Neural cell (in vitro differentiated cells): Measurements from ENCODE around the gene SFMBT2.

Experiments used
- CTCF ChIP-seq: fragments of 450-650 bp; IDR thresholded peaks from 2 replicates; pipeline ENCODE4 v1.5.1; 2014; ENCODE audit warnings: antibody characterized with exemption, mild to moderate bottlenecking, moderate library complexity; ENCODE audit not compliant: poor library complexity, severe bottlenecking
- EP300 ChIP-seq: fragments of 450-650 bp; conservative IDR thresholded peaks from 2 replicates; pipeline ENCODE4 v1.6.1; 2014; ENCODE audit warnings: antibody characterized with exemption, mild to moderate bottlenecking, moderate library complexity; ENCODE audit not compliant: poor library complexity, severe bottlenecking
- EZH2 ChIP-seq: fragments of 200-600, 300-800 bp; shearing (Covaris generic), sonication (generic); IDR thresholded peaks from 2 replicates; pipeline ENCODE4 v1.6.1; 2014; ENCODE audit warnings: antibody characterized with exemption, low read length, borderline replicate concordance, mild to moderate bottlenecking; ENCODE audit not compliant: insufficient read depth, poor library complexity, severe bottlenecking
- MXI1 ChIP-seq: fragments of 450-650 bp; conservative IDR thresholded peaks from 2 replicates; pipeline ENCODE4 v1.6.1; 2014; ENCODE audit warnings: antibody characterized with exemption, mild to moderate bottlenecking; ENCODE audit not compliant: poor library complexity, severe bottlenecking
- POLR2AphosphoS5 ChIP-seq: IDR thresholded peaks from 2 replicates; pipeline ENCODE4 v1.6.1; 2012
- RAD21 ChIP-seq: fragments of 450-650 bp; conservative IDR thresholded peaks from 2 replicates; pipeline ENCODE4 v1.6.1; 2014; ENCODE audit warnings: antibody characterized with exemption, mild to moderate bottlenecking, moderate library complexity
- TAF1 ChIP-seq: IDR thresholded peaks from 2 replicates; pipeline ENCODE4 v1.6.1; 2012; ENCODE audit warnings: low read depth
- TF ChIP-seq, protein P1 (sequence below): IDR thresholded peaks from 2 replicates; pipeline ENCODE4 v1.6.1; 2012; ENCODE audit warnings: borderline replicate concordance

GRCh38 chr10:7433861-7434260 is 23.0 kb upstream of the SFMBT2 start:
- TF ChIP-seq POLR2AphosphoS5, result no peak
- no peak for TF ChIP-seq CTCF
- TF ChIP-seq EZH2, result no peak
- TF ChIP-seq TAF1, result no peak
- TF ChIP-seq RAD21, result no peak
- TF ChIP-seq MXI1, result no peak
- TF ChIP-seq, protein P1, sequence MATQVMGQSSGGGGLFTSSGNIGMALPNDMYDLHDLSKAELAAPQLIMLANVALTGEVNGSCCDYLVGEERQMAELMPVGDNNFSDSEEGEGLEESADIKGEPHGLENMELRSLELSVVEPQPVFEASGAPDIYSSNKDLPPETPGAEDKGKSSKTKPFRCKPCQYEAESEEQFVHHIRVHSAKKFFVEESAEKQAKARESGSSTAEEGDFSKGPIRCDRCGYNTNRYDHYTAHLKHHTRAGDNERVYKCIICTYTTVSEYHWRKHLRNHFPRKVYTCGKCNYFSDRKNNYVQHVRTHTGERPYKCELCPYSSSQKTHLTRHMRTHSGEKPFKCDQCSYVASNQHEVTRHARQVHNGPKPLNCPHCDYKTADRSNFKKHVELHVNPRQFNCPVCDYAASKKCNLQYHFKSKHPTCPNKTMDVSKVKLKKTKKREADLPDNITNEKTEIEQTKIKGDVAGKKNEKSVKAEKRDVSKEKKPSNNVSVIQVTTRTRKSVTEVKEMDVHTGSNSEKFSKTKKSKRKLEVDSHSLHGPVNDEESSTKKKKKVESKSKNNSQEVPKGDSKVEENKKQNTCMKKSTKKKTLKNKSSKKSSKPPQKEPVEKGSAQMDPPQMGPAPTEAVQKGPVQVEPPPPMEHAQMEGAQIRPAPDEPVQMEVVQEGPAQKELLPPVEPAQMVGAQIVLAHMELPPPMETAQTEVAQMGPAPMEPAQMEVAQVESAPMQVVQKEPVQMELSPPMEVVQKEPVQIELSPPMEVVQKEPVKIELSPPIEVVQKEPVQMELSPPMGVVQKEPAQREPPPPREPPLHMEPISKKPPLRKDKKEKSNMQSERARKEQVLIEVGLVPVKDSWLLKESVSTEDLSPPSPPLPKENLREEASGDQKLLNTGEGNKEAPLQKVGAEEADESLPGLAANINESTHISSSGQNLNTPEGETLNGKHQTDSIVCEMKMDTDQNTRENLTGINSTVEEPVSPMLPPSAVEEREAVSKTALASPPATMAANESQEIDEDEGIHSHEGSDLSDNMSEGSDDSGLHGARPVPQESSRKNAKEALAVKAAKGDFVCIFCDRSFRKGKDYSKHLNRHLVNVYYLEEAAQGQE, result no peak
- no peak for TF ChIP-seq EP300
